ENCODE results near the gene AGTR1.
A peak's percentile ranks its signal among the peaks of the same experiment; 100 is the strongest.
"Not testable (repeated sequence)": the region's sequence is repeated elsewhere in the genome, so short reads cannot be mapped to it uniquely, and the experiment has no call there.

Gene AGTR1

GRCh38 chr3:148759430-148759829 is 61.7 kb downstream of the AGTR1 start:
- DNase-seq, result peak; percentile 25

GRCh38 chr3:148763156-148763680 is 65.5 kb downstream of the AGTR1 start:
- DNase-seq, result no peak

- DNase-seq, result no peak
These were observed 66.6 kb downstream of the AGTR1 start for GRCh38 chr3:148763986-148764935.

- no peak for DNase-seq
These were observed 74.7 kb downstream of the AGTR1 start for GRCh38 chr3:148772361-148772760.

DNA sequence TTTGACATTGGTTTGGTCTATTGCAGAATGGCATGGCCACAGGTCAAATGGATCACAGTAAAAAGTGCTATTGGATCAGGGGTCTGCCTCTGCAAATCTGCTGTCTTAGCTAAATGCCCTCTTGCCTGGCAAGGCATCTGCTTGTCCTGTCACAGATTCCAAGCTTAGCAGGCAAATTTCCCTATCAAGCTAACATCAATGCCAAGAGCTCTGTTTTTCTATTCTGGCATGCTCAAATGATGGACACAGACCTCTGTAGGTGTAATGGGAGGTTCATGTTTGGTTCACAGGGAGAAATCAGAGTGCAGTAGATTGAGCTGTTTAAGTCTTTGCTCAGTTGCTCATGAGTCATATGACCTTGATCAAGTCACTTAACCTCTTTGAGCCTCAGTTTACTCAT is 75.1 kb downstream of the AGTR1 start:
- DNase-seq, result no peak

DNA sequence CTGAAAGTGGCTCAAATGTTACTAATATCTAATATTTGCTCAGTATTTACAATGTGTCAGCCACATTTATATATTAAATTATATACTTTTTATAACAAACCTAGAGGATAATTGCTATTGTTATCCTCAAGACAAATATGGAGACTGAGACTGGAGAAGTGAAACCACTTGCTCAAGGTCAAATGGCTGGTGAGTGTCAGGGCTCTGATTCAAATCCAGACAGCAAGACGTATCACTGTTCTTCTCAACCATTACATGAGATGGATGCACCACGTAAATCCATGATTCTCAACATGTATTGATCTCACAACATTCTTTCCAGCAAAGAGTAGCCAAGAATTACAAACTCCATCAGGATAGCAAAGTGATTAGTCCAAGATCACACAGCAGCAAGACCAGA is 76.1 kb downstream of the AGTR1 start:
- DNase-seq, result no peak

GRCh38 chr3:148778926-148779325 is 81.2 kb downstream of the AGTR1 start:
- DNase-seq, result peak; percentile 59

- peak; percentile 80 for DNase-seq
These were observed 87.3 kb downstream of the AGTR1 start for GRCh38 chr3:148785026-148785425.

- not testable (repeated sequence) for DNase-seq
These were observed 88.5 kb downstream of the AGTR1 start for GRCh38 chr3:148786159-148786558.

- DNase-seq, result no peak
These were observed 91.4 kb downstream of the AGTR1 start for GRCh38 chr3:148789146-148789545.

DNA sequence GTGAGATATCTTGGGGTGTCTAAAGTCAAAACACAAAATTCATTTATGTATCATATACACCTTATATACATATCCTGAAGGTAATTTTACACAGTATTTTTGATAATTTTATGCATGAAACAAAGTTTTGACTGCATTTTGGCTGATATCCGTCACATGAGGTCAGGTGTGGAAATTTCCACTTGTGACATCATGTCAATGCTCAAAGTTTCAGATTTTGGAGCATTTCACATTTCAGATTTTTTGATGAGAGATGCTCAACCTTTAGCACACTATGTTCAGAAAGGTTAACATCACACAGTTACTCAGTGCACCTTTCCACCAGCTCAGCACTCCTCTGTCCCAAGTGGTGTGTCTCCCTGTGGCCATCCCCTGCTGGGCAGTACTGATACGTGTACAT is 92.2 kb downstream of the AGTR1 start:
- no peak for DNase-seq

DNA sequence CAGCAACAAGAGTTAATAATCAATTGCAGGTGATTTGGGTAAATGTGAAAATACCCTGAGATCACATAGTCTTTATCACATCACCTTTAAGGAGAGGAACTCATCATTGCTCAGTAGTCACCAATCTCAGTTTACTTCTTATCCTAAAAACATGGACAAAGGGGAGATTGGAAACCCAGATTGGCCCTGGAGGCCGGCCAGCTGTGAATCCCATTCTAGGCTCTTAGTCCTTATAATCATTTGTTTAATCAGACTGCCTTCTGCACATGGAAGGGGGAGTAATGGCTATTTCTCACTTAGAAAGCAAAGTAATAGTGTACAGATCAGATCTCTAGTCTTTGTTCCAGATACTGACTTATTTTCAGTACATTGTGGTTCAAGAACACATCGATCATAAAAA is 92.7 kb downstream of the AGTR1 start:
- no peak for DNase-seq

DNA sequence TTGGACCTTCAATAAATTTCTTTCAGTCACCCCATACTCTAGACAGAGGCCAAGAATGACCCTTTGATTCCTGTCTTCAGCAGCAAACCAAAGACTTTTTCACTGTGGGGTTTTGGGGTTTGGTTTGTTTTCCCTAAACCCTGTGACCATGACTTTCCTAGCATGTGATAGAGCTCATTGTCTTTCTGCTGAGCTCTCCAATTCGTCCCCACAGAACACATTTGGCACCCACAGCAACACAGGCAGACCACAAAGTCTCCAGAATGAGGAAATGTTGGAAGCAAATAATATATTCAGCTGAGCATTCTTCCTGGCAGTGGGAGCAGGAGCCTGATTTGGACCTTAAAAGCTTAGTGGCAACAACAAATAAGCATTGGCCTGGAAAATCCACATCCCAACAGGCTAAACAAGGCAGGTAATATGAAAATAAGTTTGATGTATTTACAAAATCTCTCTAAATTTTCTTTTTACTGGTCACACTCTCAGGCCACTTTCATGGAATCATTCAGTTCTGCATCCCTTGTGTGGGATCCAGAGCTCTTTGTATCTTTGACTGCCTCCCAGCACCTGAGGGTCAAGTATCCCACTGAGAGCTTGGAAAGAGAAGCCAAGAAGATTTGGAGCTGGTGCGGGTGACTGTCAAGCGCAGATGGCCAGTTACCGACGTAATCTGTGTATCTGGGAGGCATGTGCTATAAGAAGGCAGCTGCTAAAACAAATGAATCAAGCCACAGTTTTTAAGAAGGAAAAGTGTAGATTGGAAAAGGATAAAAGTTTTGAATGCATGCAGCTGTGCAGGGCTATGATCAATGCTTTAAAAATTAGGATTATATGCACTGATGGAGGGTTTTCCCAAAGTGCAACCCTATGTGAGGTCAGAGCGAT is 93.4 kb downstream of the AGTR1 start:
- DNase-seq, result peak; percentile 79

- DNase-seq, result no peak
These were observed 94.2 kb downstream of the AGTR1 start for GRCh38 chr3:148791920-148792319.

DNA sequence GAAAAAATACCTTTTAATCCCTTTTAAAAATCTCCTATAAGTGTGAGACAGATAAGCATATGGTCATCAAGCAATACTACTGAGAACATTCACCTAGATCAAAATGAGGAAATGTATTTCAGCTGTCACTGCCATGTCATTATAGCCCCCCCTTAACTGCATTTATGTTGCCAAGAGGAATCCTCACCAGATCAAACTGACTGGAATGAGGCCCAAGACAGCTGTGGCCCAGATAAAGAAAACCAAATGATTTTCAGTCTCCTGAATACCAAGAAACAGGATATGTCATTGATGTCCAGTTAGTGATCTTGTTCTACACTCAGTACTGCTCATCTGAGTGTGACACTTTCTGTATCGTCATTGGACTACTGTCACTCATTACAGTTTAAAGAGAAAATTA is 94.8 kb downstream of the AGTR1 start:
- DNase-seq, result no peak
